ENCODE results near the gene AHSG. TPM values are rescaled to one million over a fixed set of nuclear protein-coding genes. Genes with fewer than 3 reads are reported as not detected.

Gene AHSG
- total RNA-seq, 1 experiment from 2014 or later = not detected

- Histone ChIP-seq H3K36me3 (ENCODE audit: low read depth, low read length) (no peaks in the 10 kb centered on the region), H3K9me3 (ENCODE audit: low read length) (no peaks in the 10 kb centered on the region), H3K79me2 (ENCODE audit: low read length) (no peaks in the 10 kb centered on the region), H3K9ac (ENCODE audit: low read length) (no peak within 1 kb of the TSS), H3K27me3 (ENCODE audit: low read length) (no peaks in the 10 kb centered on the region), H3K27ac (ENCODE audit: low read length) (no peak within 1 kb of the TSS), H3K4me3 (ENCODE audit: low read length) (no peak within 1 kb of the TSS), H3K9me2 (replicated peaks; ENCODE audit: low read length) (no peaks in the 10 kb centered on the region), H3K4me1 (ENCODE audit: insufficient read depth, low read length) (peaks cover 15% of the 10 kb centered on the region), H3K4me2 (ENCODE audit: low read length) (no peak within 1 kb of the TSS), H4K20me1 (ENCODE audit: low read length) (no peaks in the 10 kb centered on the region), H3F3A (ENCODE audit: low read length, unreplicated experiment) (no peaks in the 10 kb centered on the region), H2AFZ (ENCODE audit: low read length) (0 out of 2 replicates have a peak within 1 kb of the TSS, but pooled peaks have one; percentile 3)
- ATAC-seq = no peak
- intact Hi-C loops (cut with micrococcal nuclease) = no loop called here
- no TSS peak for BruUV-seq (replicated peaks)
- TF ChIP-seq EZH2 (IDR thresholded peaks at IDR 0.05; ENCODE audit: low read length, unreplicated experiment) = no peak
- TF ChIP-seq EZH2phosphoT487 (IDR thresholded peaks at IDR 0.05; ENCODE audit: borderline replicate concordance, low read length) = no peak
- TF ChIP-seq CTCF (conservative IDR thresholded peaks at IDR 0.05; ENCODE audit: low read depth, low read length) = no peak
- CTCF ChIA-PET = no interaction called here
- DNase-seq = no peak
- POLR2A ChIA-PET (ENCODE audit: unreplicated experiment) = no interaction called here
Measured at GRCh38 chr3:186639778-186640472, 27.1 kb downstream of the AHSG start, which contains the start of gene FETUB. Gene FETUB, plus strand, starts transcription at chr3:186640399. Its CDS starts 62 bp downstream, at chr3:186640461.

GRCh38 chr3:186640473-186640818, 27.6 kb downstream of the AHSG start:
- Histone ChIP-seq H3F3A (ENCODE audit: low read length, unreplicated experiment) (no peaks in the 10 kb centered on the region), H3K79me2 (ENCODE audit: low read length) (no peaks in the 10 kb centered on the region), H3K36me3 (ENCODE audit: low read depth, low read length) (no peaks in the 10 kb centered on the region), H3K9ac (ENCODE audit: low read length) (no peak overlapping the region), H3K27me3 (ENCODE audit: low read length) (no peaks in the 10 kb centered on the region), H2AFZ (ENCODE audit: low read length) (0 out of 2 replicates have a peak overlapping the region, but pooled peaks have one; percentile 3), H3K9me2 (replicated peaks; ENCODE audit: low read length) (no peaks in the 10 kb centered on the region), H3K4me2 (ENCODE audit: low read length) (no peak overlapping the region), H3K27ac (ENCODE audit: low read length) (no peak overlapping the region), H3K4me3 (ENCODE audit: low read length) (no peak overlapping the region), H3K4me1 (ENCODE audit: insufficient read depth, low read length) (peaks cover 18% of the 10 kb centered on the region), H3K9me3 (ENCODE audit: low read length) (no peaks in the 10 kb centered on the region), H4K20me1 (ENCODE audit: low read length) (no peaks in the 10 kb centered on the region)
- DNase-seq (peak; percentile 64), ATAC-seq (peak; percentile 40; the same call in 1 of the 2 replicates)
- intact Hi-C loops (cut with micrococcal nuclease) = no loop called here
- ChIA-PET CTCF (no interaction called here), POLR2A (ENCODE audit: unreplicated experiment) (no interaction called here)
- TF ChIP-seq CTCF (conservative IDR thresholded peaks at IDR 0.05; ENCODE audit: low read depth, low read length) (no peak), EZH2phosphoT487 (IDR thresholded peaks at IDR 0.05; ENCODE audit: borderline replicate concordance, low read length) (no peak), EZH2 (IDR thresholded peaks at IDR 0.05; ENCODE audit: low read length, unreplicated experiment) (no peak)
- no TSS peak for BruUV-seq (replicated peaks)

- ATAC-seq (no peak), DNase-seq (no peak)
- Histone ChIP-seq H3K4me1 (ENCODE audit: insufficient read depth, low read length) (peaks cover 18% of the 10 kb centered on the region), H3F3A (ENCODE audit: low read length, unreplicated experiment) (no peaks in the 10 kb centered on the region), H3K9me2 (replicated peaks; ENCODE audit: low read length) (no peaks in the 10 kb centered on the region), H3K4me3 (ENCODE audit: low read length) (no peak overlapping the region), H4K20me1 (ENCODE audit: low read length) (no peaks in the 10 kb centered on the region), H3K9me3 (ENCODE audit: low read length) (no peaks in the 10 kb centered on the region), H3K36me3 (ENCODE audit: low read depth, low read length) (no peaks in the 10 kb centered on the region), H2AFZ (ENCODE audit: low read length) (0 out of 2 replicates have a peak overlapping the region, but pooled peaks have one; percentile 3), H3K27me3 (ENCODE audit: low read length) (no peaks in the 10 kb centered on the region), H3K79me2 (ENCODE audit: low read length) (no peaks in the 10 kb centered on the region), H3K4me2 (ENCODE audit: low read length) (no peak overlapping the region), H3K9ac (ENCODE audit: low read length) (no peak overlapping the region), H3K27ac (ENCODE audit: low read length) (no peak overlapping the region)
- TF ChIP-seq EZH2 (IDR thresholded peaks at IDR 0.05; ENCODE audit: low read length, unreplicated experiment) (no peak), EZH2phosphoT487 (IDR thresholded peaks at IDR 0.05; ENCODE audit: borderline replicate concordance, low read length) (no peak), CTCF (conservative IDR thresholded peaks at IDR 0.05; ENCODE audit: low read depth, low read length) (no peak)
- BruUV-seq (replicated peaks) = no TSS peak
- POLR2A ChIA-PET (ENCODE audit: unreplicated experiment) = no interaction called here
- intact Hi-C loops (cut with micrococcal nuclease) = no loop called here
- CTCF ChIA-PET = no interaction called here
Measured at GRCh38 chr3:186640929-186641328, 28.1 kb downstream of the AHSG start.
